NCI-H1436 treated with DMSO at 0.1 percent for 48 hours (cell line): Measurements from ENCODE around the gene PROCA1.

Source experiments
- DNase-seq: peaks from one replicate; lab custom pipeline; 2025; lab: John Stamatoyannopoulos, UW

Gene PROCA1

GRCh38 chr17:28711723-28712031, at the start of gene PROCA1:
Gene PROCA1 (minus strand): TSS chr17:28711888. CDS start chr17:28711660, 228 bp downstream.
- no peak for DNase-seq

- no peak for DNase-seq
These were observed 49.2 kb upstream of the PROCA1 start for GRCh38 chr17:28760601-28761562.

- DNase-seq, result no peak
These were observed 47.7 kb upstream of the PROCA1 start for GRCh38 chr17:28759256-28759865.

- DNase-seq, result no peak
These were observed 46.9 kb upstream of the PROCA1 start for GRCh38 chr17:28758411-28759121.

GRCh38 chr17:28756049-28756804, 44.5 kb upstream of the PROCA1 start:
- no peak for DNase-seq

- DNase-seq, result no peak
These were observed 43.8 kb upstream of the PROCA1 start for GRCh38 chr17:28755486-28755885.

GRCh38 chr17:28751600-28752366, 40.1 kb upstream of the PROCA1 start:
- DNase-seq, result no peak

GRCh38 chr17:28750178-28751047, 38.7 kb upstream of the PROCA1 start:
- peak; percentile 82 for DNase-seq

GRCh38 chr17:28749516-28750177, 38.0 kb upstream of the PROCA1 start:
- no peak for DNase-seq

- DNase-seq, result no peak
These were observed 37.3 kb upstream of the PROCA1 start for GRCh38 chr17:28748852-28749515.

GRCh38 chr17:28747801-28748750, 36.4 kb upstream of the PROCA1 start:
- DNase-seq, result no peak

- no peak for DNase-seq
These were observed 35.5 kb upstream of the PROCA1 start for GRCh38 chr17:28747051-28747691.

- no peak for DNase-seq
These were observed 34.9 kb upstream of the PROCA1 start for GRCh38 chr17:28746611-28747050.

GRCh38 chr17:28745786-28746411, 34.2 kb upstream of the PROCA1 start:
- DNase-seq, result no peak

GRCh38 chr17:28744972-28745785, 33.5 kb upstream of the PROCA1 start:
- no peak for DNase-seq
